Activated CD4-positive, alpha-beta T cell treated with anti-CD3 and anti-CD28 coated beads, Interleukin-2, Interleukin-6, amounts not matched to agents 100 ng/mL and 50 ng/mL, durations not matched to agents 16 hours and 8 hours (primary cell): ENCODE measurements around the gene AUNIP.

ENCODE experiments used
- DNase-seq: peaks from one replicate; pipeline ENCODE4 v3.0.0-alpha.2; 2020

The AUNIP gene, protein sequence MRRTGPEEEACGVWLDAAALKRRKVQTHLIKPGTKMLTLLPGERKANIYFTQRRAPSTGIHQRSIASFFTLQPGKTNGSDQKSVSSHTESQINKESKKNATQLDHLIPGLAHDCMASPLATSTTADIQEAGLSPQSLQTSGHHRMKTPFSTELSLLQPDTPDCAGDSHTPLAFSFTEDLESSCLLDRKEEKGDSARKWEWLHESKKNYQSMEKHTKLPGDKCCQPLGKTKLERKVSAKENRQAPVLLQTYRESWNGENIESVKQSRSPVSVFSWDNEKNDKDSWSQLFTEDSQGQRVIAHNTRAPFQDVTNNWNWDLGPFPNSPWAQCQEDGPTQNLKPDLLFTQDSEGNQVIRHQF

GRCh38 chr1:25858906-25859789, at the start of gene AUNIP:
Gene AUNIP (minus strand): TSS chr1:25859457. CDS start chr1:25859357, 100 bp downstream.
- peak; percentile 93 for DNase-seq

- no peak for DNase-seq
Measured at GRCh38 chr1:25909040-25909439, 49.8 kb upstream of the AUNIP start.

DNA sequence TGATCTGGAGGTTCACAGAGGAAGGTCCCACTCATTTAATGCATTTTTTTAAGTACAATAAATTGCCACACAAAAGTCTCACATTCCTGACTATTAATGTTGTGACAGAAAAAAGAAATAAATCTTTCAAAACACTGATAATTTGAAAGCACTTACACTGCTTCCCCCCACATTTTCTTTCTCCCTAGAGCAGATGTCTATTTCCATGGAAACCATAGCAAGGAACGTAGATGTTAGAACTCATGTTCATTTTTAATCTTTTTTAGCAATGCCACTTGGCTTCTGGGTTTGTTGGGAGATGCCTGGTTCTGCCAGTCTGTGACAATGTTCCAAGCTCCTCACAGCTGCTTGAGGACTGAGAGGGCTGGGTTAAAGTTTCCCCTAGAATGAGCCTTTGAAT, 48.9 kb upstream of the AUNIP start:
- no peak for DNase-seq

- no peak for DNase-seq
Measured at GRCh38 chr1:25907601-25908000, 48.3 kb upstream of the AUNIP start.

DNA sequence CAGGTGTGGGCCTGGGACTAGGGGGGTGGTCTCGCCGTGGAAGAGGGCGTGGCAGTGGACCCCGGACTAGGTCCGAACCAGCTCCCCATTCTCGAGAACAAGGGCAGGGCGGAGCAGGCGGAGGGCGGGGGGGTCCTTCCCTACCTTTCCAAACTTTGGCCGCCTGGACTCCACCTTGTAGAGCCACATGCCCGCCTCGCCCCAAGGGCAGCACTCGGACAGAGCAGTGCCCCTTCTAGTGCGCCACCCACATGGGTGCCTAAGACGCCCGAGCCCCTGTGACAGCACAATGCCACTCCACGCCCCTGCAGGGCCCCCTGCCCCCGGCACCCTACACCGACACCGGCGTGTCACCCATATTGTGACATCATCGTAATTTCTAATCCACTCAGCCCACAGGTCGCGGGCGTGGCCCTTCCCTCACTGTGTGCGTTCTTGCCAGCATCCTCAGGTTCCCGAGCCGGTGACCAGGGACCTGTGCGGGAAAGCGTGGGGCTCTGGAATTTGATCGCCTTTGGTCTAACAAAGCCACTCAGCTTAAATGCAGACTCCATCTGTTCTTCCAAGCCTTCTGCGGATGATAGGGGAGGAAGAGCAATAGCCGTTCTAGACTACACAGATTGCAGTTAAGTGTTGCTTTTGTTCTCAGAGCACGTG, 47.5 kb upstream of the AUNIP start:
- DNase-seq: peak; percentile 25

- peak; percentile 96 for DNase-seq
Measured at GRCh38 chr1:25905680-25906643, 46.7 kb upstream of the AUNIP start, which contains the start of gene STMN1. Gene STMN1 (minus strand): TSS chr1:25906419. CDS start chr1:25904676, 1,743 bp downstream.

DNA sequence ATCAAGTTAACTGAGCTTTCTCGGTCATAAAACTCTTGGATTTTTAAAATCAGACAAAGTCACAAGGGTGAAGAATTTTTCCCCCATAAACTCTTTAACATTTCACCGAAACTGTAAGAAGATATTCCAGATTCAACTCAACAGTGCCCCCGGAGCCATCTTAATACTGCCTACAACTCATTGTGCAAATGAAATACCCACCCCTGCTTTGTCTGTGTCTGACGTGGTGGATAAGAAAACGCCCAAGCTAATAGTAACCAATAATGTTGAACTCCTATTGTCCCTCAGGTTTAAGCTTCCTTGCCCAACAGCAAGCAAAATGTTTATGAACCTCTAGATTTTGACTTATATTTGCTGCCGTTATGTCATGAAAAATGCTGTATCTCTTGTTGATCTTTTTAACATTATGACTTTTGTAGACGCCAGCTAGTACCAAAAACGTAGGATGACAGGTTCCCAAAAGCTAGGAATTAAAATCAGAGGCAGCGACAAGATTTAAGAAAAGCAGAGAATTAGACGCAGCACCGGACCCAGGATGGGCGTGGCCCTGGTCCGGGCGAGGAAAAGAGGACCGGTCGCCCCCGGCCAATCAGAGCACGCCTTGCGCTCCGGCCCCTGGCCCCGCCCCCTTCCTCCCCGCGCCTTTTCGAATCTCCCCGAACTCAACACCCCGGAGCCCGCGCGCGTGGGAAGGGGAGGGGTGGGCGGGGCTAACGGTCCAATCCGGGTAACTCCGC, 45.9 kb upstream of the AUNIP start:
- DNase-seq: peak; percentile 98

- no peak for DNase-seq
Measured at GRCh38 chr1:25903986-25904385, 44.7 kb upstream of the AUNIP start.

GRCh38 chr1:25902462-25902861, 43.2 kb upstream of the AUNIP start:
- DNase-seq: no peak

DNA sequence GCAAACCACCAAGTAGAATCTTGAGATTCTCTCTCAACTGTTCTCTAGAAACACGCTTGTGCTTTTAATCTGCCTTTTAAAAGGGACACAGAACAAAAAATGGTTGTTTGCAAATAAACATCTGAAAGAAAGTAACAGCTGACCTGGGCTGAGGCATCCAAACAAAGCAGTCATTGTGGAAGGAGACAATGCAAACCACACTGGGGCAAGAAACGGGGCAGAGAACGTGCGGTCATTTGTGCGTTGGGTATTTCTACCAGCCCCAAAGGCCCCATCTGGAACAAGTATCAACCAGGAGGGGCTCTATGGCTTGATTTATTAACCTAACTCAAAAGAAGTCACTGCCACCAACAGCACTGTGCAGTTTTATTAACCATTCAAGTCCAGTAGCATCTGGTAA, 41.0 kb upstream of the AUNIP start:
- no peak for DNase-seq

DNA sequence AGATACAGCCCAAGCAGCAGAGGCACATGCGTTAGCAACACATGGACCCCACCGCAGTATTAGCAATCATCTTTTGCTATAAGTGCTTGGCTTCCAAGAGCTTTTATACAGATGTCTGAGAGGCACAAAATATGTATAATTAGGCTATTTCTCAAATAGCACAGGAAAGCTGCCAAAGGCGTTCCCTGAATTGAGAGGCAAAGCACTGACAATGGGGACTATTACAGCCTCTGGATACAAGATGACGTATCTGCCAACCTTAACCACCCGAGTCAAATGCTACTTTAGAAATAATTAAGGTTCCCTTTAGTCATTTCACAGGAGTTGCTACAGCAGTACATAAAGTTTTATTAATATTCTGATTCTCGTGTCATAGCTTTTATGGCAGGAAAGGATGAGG, 40.5 kb upstream of the AUNIP start:
- DNase-seq: no peak

DNA sequence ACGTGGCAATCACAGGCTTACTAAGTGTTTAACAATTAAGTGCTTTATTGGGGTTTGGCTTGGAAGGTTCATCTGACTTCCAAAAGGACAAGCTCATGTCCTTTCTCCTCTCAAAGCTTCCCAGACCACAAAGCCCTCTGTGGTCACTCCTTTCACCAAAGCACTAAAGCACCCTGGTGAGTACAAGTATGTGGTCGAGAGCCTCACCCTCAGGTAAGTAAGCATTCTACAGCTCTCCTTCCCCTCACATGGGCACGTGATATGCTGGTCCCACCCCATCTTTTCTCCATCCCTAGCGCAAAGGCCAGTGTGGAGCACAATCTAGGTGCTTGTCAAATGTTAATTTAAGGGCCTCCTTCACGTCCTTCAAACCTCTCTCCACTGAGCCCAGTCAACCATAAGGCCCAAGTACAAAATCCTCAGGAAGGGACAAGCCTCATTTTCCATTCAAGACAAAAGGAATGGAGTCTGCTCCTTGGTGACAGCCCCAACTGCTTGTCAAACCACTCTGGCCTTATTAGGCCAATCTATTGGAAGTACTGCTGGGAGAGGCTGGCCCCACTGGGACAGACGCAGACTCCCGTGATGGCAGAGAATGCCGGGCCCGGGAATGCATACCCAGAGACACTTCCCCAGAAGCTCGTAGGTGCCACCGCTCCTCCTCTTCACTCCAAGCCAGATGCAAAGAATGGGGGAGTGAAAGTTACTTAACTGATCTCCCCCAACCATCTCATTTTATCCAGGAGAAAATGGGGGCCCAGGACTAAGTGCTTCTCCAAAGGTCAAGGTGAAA, 39.2 kb upstream of the AUNIP start:
- DNase-seq: no peak

DNA sequence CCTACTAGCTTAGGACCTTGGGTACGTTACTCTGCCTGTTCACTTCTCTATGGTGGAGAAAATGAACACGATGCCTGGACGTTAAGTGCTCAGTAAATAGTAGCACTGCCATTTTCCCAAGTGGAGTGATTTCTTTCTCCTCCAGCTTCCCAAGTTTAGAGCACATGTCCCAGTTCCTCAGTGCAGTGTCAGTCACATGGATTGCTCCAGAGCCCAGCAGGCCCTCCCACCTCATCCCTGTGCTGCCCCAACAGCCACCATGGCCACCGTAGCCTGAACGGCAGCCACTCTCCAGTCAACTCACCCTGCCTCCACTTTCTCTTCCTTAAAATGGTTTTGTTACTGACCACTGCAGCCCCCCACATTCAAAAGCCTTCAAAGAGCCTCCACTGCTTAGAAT, 38.5 kb upstream of the AUNIP start:
- no peak for DNase-seq

GRCh38 chr1:25896266-25896665, 37.0 kb upstream of the AUNIP start:
- DNase-seq: no peak

DNA sequence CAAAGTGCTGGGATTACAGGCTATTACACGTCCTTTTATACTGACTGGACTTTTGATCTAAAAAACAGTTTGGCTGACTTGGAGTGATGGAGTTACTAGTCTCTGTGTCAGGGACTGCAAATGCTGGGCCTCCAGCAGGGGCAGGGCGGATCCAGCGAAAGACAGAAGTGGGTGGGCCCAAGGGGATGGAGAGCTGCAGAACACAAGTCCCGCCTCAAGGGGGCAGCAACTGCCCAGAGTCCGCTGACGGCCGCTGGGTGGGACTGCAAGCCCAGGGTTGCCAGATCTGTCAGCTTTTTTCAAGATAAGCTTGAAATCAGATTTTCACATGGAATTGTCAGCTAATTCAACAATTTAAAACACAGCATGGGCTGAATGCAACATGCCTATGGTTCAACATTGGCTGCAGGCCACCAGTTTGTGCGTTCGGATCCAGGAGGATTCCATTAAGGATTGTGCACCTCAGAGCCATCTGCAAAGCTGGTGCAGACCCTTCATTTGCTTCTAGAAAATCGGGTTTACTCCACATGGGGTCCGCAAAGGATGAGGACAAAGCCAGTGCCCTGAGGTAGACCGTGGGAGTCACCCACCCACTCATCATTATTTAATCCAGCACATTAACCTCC, 36.2 kb upstream of the AUNIP start:
- DNase-seq: peak; percentile 91

DNA sequence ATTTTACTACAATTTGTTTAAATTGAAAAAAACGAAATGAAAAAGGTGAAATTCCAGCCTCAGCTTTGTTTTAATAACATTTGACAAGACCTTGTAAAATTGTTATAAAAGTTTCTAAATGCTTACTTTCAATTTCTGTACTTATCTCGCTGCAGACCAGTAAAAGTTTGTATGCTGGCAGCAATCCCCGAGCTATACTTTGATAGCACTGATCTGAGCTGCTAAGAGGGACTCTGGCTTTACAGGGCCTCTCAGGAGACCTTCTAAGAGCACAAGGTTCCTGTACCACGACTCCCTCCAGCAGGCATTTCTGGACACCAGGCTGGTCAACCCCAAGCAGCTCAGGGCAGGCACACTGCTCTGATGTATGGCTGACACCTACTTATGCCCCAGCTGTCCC, 33.9 kb upstream of the AUNIP start:
- DNase-seq: no peak

DNA sequence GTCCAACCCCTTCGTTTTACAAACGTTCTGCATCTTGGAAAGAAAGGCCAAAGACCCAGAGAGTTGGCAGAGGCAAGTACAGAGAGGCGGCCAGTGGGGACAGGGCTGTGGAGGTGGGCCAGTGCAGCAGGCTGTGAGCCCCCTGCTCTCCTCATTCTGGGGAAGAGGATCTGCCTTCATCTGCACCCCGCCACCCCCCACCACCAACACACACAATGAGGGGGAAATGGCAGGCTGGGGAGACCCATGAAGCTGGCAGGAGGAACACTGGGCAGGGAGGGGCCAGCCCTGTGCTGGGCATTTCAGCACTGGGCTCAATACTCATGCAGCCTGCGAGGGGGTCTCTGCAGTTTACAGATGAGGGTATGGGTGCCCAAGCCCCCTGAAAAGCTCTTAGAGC, 32.3 kb upstream of the AUNIP start:
- no peak for DNase-seq

DNA sequence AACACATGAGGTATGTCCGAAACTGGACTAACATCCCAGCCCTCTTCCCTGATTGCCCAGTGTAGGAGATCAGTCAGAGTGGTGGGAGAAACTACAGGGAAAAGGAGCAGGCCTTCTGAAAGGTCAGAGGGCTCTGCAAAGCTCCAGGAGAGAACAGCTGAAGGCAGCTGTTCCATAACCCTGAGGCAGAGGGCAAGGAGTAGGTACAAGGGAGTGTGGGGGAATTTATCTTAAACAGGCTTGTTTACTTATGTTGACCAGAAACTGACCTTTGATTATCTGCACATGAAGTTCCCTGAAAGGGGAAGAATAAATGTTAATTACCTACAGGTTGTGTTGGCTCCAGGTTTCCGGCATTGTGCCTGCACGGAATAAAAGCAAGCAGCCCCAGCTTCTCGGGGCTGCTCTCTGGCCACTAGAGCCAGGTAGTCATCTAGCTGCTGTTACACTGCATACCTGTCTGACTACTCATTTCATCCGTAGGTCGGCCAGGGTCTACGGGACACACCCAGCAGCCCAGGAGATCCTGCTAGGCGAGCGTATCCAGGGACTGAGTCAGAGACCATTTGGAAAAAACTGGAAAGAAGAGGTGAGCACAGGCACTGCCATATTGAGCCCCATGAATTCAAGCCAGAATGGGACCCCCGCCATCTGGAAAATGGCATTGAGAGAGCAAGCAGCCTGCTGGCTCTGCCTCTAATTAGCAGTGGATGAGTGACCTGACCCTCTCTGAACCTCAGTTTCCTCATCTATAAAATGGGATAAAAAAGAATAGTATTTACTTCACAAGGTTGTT, 31.2 kb upstream of the AUNIP start:
- DNase-seq: no peak

- no peak for DNase-seq
Measured at GRCh38 chr1:25889470-25889869, 30.2 kb upstream of the AUNIP start.
